GM18858 (cell line): Measurements from ENCODE around the gene LDHD.

ENCODE experiments used
- ATAC-seq: cut with Tn5 transposase; IDR thresholded peaks from one replicate; pipeline ENCODE4 v1.9.1; 2021; ENCODE audit not compliant: unreplicated experiment

The LDHD gene

GRCh38 chr16:75063549-75064088 is 53.0 kb downstream of the LDHD start:
- no peak for ATAC-seq

GRCh38 chr16:75062976-75063346 is 53.6 kb downstream of the LDHD start:
- ATAC-seq = no peak

GRCh38 chr16:75062135-75062975 is 54.2 kb downstream of the LDHD start:
- no peak for ATAC-seq
